ENCODE data around the gene GIPC2. TPM values are rescaled to one million over a fixed set of nuclear protein-coding genes. Genes with fewer than 3 reads are reported as not detected.
"Not testable (repeated sequence)": the region's sequence is repeated elsewhere in the genome, so short reads cannot be mapped to it uniquely, and the experiment has no call there.

The GIPC2 gene
- total RNA-seq, 1 experiment from 2014 or later, result 0.02 TPM

DNA sequence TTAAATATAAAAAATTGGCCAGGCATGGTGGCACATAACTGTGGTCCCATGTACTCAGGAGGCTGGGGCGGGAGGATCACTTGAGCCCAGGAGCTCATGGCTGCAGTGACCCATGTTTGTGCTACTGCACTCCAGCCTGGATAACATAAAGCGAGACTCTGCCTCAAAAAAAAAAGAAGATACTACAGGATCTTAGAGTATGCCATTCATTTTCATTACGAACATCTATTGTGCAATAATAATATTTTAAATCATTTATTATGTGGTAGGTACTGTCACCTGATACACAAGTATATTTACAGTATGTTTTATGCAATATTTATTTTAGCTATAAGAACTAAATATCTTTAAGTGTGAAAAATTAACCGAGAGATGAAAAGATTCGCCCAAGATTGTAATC is 9.3 kb upstream of the GIPC2 start:
- no peak for DNase-seq (ENCODE audit: low spot score)

DNA sequence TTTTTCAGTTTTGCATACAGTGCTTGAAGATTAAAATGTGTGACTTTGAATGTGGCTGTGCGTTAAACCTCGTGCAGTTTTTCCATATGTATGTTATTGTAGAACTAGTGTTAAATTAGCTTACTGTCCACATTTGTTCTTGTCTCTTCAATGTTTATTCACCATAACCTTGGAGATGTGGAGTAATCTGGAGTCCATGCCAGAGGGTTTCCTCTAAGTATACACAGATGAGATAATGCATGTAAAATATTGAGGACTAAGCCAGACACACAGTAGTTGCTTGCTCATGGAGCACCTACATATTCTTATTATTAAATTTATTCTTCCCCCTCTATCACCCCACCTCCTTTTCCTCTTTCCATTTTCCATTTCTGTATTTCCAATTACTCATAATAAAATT is 7.7 kb upstream of the GIPC2 start:
- DNase-seq (ENCODE audit: low spot score), result no peak

DNA sequence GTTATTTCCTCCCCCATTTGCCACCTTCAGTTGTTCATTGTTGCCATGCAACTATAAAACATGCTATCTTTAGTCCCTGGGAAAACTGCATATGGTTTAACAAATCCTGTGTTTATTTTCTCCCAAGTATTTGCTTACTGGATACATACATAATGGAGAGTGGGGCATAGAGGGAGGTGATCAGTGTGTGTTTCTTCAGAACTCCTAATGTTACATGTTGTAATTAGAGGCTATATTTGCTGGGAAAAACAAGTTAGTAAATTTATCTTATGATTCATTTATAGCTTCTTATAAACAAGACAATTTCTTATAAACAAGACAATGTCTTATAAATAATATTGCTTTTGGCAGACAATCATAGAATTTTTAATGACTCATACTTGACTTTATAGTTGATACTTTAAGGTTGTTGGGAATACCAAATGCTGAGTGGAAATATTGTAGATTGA is 7.3 kb upstream of the GIPC2 start:
- DNase-seq (ENCODE audit: low spot score), result no peak

DNA sequence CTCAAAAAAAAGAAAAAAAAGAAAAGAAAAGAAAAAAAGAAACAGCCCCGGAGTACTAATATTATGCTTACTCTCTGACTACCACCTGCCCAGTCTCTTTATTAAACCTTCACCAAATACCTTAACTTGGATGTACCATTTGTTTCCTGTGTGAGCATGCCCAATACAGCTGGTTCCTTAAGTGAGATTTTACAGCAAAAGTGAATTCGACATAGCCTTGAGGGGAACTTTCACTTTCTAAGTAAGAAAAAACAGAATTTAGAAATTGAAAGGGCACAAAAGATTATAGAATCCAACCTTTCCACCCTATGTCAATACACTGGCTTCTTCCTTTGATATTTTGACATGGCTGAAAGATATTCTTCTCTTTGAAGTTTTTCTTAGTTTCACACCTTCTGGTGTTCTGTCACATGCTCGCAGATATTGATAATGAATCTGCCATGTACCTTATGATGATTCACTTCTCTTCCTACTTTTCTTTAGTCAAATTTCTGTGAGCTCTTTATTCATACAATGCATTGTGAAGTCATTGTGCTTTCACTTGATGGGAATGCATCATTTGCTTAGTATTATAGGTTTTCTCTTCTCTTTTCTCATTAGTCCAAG is 5.2 kb upstream of the GIPC2 start:
- DNase-seq (ENCODE audit: low spot score), result no peak

DNA sequence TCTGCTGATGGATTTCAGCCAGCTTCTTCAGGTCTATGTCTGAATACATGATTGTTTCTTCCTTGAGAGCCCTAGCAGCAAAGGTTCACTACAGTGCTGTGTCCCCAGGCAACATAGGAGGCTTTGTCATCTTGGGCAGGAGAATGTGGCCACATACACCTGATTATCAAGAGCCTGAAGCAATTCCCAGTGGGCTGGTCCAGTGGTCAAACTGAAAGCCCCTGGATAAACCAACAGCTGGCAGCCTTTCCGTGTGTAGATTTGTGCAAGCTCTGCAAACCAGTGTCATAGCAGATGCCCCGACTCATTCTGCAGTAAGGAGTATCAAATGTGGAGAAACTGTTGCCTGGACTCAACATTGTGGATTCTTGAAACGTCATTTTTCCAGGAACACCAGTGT is 2.3 kb upstream of the GIPC2 start:
- no peak for DNase-seq (ENCODE audit: low spot score)

DNA sequence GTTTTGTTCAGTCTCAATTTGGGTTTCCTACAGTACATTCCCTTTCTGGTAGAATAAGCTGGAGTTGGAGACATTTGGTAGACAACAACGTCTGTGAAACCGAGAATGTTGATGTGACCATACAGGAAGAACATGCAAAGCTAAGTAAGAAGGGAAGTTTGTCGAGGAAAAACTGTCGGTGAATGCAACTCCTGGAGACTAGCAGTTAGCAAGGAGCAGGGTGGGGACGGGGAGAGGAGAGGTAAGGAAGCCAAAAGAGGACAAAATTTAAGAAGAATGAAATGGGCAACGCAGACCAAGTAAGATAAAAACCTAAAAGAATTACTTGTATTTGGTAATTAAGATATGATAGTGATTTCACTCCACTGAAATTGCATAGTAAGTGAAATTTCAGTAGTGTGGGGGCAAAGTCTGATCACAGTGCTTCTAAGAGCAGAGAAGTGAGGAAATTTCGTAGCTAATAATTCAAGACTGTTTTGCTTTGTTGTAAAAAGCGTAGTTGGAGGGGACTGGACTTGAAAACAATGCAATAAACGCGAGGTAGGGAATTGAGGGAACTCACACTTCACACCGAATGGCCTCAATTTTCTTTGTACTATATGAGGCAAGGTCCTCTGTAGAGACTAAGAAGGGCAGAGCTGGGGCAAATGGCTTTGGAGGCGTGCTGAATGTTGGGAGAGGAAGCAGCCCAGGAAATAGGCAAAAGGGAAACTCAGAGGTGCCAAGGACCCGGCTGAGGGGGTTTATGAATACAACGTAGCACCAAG is 787 bp upstream of the GIPC2 start:
- no peak for DNase-seq (ENCODE audit: low spot score)

DNA sequence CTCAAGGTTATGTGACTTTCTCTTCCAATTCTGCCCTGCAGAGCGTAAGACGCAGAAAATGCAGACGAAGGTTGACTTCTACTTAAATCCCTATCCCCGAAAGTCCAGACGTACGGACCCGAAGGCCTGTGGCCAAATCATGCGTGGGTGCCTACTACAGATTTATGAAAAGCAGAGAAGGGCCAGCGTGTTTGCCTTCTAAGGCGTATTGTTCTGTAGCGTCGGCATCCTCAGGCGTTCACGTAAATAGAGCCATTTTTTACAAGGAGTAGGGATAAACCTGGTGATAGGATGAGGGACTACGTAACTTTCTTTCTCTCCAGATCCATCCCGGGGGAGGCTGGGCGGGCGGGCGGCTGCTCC is 222 bp upstream of the GIPC2 start:
- DNase-seq (ENCODE audit: low spot score), result no peak

DNA sequence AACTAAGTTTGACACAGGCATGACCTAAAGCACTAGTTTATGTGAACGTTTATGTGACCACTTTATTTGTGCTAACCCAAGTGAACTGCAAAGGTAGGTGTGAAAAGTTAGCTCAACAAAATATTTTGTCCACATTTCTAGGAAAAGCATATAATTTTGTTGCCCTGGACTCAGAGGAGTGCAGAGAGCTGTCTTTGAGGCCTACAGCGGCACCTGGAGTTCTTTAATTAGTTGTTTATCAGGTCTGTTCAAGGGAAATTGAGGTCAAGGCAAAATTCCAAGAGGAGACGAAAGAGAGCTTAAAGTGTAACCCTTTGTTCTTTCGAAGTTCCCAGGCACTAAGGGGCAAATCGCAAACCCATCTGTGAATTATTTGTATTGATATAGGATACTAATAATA is 1.3 kb downstream of the GIPC2 start:
- no peak for DNase-seq (ENCODE audit: low spot score)

DNA sequence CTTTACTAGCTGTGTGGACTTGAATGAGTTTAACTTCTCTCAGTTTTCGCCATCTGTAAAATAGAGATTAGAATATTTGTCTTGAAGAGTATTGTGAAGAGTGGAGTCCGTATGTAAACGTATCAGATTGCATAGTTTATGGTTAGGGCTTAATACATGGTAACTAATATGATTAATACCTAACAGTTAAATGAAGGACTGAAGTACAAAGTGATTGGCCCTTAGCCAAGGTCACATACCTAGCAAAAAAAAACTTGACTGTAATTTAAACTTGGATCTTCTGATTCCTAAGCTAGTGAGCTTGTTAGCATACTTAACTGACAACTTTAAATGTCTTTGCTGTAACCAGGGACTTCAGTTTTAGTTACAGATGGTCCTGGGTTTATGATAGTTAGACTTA is 1.9 kb downstream of the GIPC2 start:
- DNase-seq (ENCODE audit: low spot score), result no peak

DNA sequence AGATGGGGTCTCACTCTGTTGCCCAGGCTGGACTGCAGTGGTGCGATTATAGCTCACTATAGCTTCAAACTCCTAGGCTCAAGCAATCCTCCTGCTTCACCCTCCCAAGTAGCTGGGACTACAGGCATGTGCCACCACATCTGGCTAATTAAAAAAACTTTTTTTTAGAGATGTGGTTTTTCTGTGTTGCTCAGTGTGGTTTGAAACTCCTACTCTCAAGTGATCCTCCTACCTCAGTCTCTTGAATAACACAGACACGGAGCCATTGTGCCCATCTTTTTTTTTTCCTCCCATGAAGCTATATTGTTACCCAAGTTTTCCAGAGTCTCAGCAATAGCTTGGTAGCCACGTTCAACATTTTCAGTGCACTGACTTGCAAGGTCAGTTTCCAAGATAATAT is 2.7 kb downstream of the GIPC2 start:
- DNase-seq (ENCODE audit: low spot score), result no peak

DNA sequence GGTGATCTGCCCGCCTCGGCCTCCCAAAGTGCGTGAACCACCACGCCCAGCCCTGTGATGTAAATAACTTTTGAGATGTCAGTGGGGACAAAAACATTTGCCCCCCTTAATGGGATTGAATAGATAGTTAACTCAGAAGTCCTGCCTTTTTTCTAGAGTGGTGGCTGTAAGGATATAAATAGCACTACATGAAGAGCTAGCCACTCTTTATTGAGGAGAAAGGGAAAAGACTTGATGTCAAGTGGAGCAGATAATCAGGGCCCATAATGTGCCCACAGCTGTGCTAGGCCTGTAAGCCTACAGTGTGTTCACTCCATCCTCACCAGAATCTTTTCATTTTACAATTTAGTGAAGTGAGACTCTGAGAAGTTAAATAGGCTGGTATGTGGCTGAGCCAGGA is 3.6 kb downstream of the GIPC2 start:
- DNase-seq (ENCODE audit: low spot score), result no peak

DNA sequence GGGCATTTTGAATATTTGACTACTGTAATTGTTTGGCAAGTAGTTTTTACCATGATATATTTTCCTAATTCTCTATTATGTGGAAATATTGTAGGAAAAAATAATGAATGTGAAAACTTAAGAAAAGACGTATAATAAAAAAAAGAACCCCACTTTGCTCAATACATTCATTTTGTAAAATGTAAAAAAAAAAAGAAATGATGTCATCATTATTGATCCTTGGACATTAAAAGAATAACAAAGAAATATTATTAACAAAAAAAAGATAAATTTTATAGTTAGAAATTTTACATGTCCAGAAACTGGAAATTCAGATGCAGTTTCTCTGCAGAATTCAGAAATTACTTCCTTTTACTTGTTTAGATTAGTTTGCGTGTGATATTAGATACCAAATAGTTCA is 5.2 kb downstream of the GIPC2 start:
- DNase-seq (ENCODE audit: low spot score), result no peak

DNA sequence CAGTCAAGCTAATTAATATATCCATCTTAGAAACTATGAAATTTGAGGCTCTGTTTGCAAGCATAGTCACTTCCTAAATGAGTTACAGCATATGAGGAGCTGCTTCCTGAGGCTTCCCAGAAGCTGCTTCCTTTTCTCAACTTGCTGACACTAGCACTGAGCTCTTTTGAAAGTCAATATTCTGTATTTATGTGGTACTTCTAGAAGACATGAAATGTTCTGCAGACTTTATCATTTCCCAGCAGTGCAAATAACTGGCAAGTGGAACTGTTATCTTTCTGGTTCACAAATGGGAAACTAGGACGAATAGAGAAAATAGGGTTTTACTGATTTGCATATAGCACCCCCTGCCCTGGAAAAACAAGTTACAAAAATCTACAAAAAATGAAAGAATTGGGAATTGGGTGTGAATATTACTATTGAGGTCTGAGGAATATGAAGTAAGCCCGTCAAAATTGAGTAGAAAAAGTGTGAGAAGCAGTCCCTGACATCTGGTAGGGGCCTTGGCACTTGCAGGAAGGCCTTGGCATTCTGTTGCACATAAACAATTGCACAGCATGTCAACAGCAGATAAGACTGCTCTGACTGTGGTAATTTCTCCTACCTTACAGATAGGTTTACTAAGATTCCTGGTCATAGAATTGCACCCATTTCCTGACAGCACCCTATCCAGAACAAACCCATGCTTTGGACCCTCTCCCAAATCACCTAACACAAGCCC is 7.1 kb downstream of the GIPC2 start:
- DNase-seq (ENCODE audit: low spot score), result no peak

DNA sequence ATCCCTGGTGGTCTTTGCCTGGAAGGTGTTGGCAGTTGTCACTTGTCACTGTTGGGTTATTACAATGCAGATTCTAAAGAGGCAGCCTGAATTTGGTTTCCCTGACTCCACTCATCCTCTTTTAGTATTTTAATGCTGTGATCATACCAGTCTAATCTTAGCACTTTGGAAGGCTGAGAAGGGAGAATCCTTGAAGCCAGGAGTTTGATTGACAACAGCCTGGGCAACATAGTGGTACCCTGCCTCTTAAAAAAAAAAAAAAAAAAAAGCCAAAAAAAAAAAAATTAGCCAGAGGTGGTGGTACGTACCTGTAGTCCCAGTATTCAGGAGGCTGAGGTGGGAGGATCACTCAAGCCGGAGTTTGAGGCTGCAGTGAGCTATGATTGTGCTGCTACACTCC is 7.7 kb downstream of the GIPC2 start:
- DNase-seq (ENCODE audit: low spot score), result no peak

DNA sequence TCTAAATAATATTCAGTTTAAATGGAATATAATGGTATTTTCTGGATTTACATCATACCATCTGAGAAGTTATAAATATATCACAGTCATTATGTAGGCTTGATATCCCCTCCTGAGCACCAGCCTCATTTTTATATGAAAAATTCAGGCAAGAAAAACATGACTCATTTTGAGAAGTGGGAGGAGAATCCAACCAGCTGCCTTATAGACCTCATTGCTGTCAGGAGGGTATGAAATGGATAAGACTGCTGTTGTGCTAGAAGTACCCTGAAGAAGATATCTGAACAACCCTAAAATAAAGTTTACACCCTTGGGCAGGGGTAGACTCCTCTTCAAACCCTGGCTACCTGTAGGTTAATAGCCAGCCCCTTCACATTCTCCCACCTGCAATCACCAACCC is 8.8 kb downstream of the GIPC2 start:
- DNase-seq (ENCODE audit: low spot score), result no peak

DNA sequence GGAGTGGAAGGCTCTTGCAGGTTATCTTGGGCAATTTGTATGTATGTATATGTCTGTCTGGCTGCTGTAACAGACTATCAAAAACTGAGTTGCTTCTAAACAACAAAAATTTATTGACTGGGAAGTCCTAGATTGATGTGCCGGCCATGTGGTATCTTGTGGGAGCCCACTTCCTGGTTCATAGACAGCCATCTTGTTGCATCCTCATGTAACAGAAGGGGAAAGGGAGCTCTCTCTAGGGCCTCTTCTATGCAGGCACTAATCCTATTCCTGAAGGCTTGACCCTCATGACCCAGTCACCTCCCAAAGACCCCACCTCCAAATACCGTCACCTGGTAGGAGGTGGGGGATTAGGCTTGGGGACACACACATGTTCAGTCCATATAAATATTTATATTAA is 9.2 kb downstream of the GIPC2 start:
- DNase-seq (ENCODE audit: low spot score), result no peak

DNA sequence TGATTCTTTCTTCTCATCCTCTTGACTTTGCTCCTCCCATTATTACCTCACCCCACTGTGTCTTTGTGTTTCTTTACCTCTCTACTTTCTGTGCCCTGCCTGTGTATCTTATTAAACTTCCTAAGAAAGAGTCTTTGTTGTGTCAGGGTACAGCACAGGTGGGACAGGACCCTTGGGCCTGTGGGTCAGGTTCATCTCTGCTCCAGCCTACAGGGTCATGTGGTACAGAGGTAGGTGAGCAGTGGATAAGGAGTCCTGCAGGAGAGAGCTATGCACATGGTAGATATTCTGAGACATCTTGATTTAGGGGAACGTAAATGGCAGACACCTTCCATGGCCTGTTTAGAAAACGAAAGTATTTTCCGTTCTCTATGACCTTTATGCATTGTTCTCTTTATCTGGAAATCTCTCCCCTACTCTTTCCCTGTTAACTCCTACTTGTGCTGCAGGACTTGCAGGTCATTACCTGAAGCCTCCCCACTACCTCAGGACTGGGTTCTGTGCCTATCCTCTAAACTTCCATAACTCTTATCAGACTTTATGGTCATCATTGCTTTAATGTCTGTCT is 9.9 kb downstream of the GIPC2 start:
- DNase-seq (ENCODE audit: low spot score), result no peak

DNA sequence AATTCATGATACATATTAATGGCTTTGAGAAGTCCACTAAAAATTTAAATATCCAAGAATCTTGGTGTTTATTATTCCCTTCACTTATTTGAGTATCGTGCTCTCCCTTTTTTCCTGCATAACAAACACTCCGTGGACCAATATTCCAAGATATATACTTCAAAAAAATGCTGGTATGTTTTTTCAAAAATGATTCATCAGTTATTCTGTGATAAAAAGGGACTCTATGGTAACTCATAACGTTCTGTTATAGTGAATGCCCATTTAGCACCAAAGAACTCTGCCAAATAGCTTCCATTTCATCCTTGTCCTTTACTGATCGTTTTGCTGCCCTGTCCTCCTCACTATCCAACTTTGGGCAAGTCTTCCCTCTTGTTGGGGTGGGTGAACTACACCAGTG is 12.9 kb downstream of the GIPC2 start:
- DNase-seq (ENCODE audit: low spot score), result no peak

DNA sequence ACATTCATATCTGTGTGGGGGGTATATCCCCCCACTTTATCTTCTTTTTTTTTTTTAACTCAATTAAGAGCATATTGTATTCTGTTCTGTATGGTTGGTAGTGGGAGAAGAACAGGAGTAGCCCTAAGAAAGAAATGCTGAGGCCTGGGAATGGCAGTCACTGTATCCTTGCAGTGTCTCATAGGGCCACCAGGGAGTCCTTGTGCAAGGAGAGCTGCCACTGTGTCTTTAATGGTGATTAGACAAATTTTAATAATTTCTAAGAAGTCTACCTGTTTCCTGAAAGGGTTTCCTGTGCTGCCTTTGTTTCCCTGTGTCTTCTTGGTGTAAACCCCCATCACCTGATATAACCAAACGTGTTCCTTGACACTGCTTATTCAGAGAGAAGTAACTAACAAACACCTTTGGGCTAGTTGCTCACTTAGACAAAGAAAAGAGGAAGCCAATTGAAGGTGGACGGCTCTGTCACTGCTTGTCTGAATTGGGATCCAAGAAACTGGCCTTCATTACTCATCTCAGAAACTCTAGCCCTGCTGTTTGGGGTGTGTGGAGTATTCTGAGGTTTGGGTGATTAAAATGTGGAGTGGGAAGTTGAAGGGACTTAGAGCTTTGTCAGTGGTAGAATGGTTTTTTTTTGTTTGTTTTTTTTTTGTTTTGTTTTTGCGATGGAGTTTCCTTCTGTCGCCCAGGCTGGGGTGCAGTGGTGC is 15.2 kb downstream of the GIPC2 start:
- no peak for DNase-seq (ENCODE audit: low spot score)

DNA sequence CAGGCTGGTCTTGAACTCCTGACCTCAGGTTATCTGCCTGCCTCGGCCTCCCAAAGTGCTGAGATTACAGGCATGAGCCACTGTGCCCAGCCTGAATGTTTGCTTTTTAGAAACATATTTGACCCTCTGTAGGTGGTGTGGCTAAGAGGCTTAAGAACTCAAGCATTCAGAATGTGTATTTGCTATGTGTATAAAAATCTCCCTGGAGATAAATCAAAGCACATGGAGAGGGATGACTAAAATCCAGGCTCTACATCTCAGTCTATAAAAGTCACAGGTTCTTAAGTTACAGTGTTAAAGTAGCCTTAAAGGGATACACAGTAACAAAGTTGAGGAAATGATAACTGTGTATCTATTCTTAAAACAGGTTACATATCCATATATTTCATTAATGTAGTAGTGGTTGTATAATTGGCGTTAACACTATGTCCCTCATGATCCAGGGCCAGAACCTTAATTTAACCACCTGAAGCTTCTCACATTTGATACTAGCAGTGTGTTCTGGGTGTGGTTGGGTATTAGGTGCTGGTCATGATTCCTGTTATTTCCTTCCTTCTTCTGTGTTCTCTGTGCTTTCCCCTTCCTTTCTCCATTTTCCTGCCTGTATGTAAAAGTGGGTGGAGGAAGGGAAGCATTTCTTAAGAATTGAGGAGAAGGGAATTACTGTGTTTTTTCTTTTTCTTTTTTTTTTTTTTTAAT is 16.2 kb downstream of the GIPC2 start:
- no peak for DNase-seq (ENCODE audit: low spot score)

DNA sequence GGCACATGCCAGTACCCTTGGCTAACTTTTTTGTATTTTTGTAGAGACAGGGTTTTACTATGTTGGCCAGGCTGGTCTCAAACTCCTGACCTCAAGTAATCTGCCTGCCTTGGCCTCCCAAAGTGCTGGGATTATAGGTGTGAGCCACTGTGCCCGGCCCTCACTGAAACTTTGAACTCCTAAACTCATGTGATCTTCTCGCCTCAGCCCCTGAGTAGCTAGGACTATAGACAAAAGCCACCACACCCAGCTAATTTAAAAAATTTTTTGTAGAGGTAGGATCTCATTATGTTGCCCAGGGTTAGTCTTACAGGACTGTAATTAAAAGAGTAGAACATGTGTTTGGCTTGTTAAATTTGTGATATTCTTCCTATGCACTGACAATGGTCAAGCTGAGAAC is 19.1 kb downstream of the GIPC2 start:
- DNase-seq (ENCODE audit: low spot score), result not testable (repeated sequence)
